Measurements from ENCODE around the gene SMAD3. TPM values are rescaled to one million over a fixed set of nuclear protein-coding genes. Genes with fewer than 3 reads are reported as not detected.

Gene SMAD3
- total and polyA plus RNA-seq, 4 donors, result 4.0 to 12.2 (median 5.5) TPM

GRCh38 chr15:67175643-67176071 is 110.3 kb downstream of the SMAD3 start:
- Histone ChIP-seq H3K4me3 (ENCODE audit: low read depth in 1 of 3, low read length in 3 of 3) (no peak overlapping the region), H3K9ac (ENCODE audit: low read depth in 1 of 2, low read length in 2 of 2) (no peak overlapping the region), H3K27ac (ENCODE audit: low read depth in 1 of 2, low read length in 2 of 2) (peak overlapping the region in 1 of 2 donors; percentile 20), H3K4me1 (ENCODE audit: control insufficient read depth in 4 of 4, insufficient read depth in 4 of 4, low read length in 3 of 4) (peaks cover 0 to 5% (median under 1%) of the 10 kb centered on the region in 4 donors), H3K27me3 (ENCODE audit: control insufficient read depth in 4 of 4, insufficient read depth in 4 of 4, low read length in 3 of 4) (no peaks in the 10 kb centered on the region), H3K9me3 (ENCODE audit: control insufficient read depth in 4 of 4, low read length in 3 of 4) (no peaks in the 10 kb centered on the region), H3K36me3 (ENCODE audit: control insufficient read depth in 4 of 4, insufficient read depth in 3 of 4, low read depth in 1 of 4, low read length in 3 of 4) (peaks cover 2 to 32% (median 11%) of the 10 kb centered on the region in 4 donors)
- TF ChIP-seq YY1 (IDR thresholded peaks at IDR 0.05) (no peak), NR2F2 (IDR thresholded peaks at IDR 0.05) (no peak), JUND (IDR thresholded peaks at IDR 0.05) (no peak)
- WGBS, result 79% methylated on average over 11 of the region's 11 CpGs
- no peak for DNase-seq (ENCODE audit: low spot score)

DNA sequence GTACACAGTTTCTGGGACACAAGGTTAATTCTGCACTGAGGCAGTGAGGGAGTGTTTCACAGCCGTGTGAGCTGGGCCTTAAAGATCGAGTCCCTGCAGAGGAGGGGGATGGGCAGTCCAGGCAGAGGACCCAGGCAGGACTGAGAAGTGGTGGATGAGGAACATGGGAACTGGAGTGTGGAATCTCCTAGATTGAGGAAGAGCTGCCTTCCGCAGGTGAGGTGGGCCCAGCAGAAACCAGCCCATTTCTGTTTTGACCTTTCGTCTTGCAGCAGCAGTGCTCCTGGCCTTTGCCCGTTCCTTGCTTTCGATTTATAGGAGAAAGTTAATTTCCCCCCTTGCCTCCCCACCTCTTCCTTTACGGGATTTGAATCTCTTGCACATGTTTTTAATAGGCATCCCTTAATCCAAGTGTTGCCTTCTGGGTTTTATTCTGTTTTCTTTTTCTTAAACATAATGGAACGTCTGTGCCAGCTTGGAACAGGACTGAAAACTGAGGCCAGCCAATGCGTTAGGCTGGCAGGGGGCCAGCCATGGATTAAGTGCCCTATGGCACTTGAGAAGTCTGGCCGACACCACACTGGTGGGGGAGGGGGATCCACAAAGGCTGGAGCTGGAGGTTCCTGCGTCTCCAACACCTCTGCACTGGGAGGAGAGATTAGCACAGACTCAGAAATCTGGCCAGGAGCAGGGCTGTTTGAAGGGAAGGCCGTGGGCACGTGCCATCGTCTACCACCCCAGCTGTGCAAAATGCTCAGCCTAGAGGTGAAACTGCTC is 111.0 kb downstream of the SMAD3 start:
- Histone ChIP-seq H3K27ac (ENCODE audit: low read depth in 1 of 2, low read length in 2 of 2) (no peak overlapping the region), H3K4me1 (ENCODE audit: control insufficient read depth in 4 of 4, insufficient read depth in 4 of 4, low read length in 3 of 4) (peaks cover 0 to 5% (median under 1%) of the 10 kb centered on the region in 4 donors), H3K9ac (ENCODE audit: low read depth in 1 of 2, low read length in 2 of 2) (no peak overlapping the region), H3K9me3 (ENCODE audit: control insufficient read depth in 4 of 4, low read length in 3 of 4) (no peaks in the 10 kb centered on the region), H3K4me3 (ENCODE audit: low read depth in 1 of 3, low read length in 3 of 3) (no peak overlapping the region), H3K36me3 (ENCODE audit: control insufficient read depth in 4 of 4, insufficient read depth in 3 of 4, low read depth in 1 of 4, low read length in 3 of 4) (peaks cover 2 to 26% (median 10%) of the 10 kb centered on the region in 4 donors), H3K27me3 (ENCODE audit: control insufficient read depth in 4 of 4, insufficient read depth in 4 of 4, low read length in 3 of 4) (no peaks in the 10 kb centered on the region)
- no peak for DNase-seq (ENCODE audit: low spot score)
- WGBS, result 88% methylated on average over 14 of the region's 14 CpGs
- no peak for TF ChIP-seq YY1 (IDR thresholded peaks at IDR 0.05)
- TF ChIP-seq CTCF (IDR thresholded peaks at IDR 0.05; ENCODE audit: low read depth, low read length, missing input control), result no peak
- TF ChIP-seq REST (IDR thresholded peaks at IDR 0.05), result no peak

DNA sequence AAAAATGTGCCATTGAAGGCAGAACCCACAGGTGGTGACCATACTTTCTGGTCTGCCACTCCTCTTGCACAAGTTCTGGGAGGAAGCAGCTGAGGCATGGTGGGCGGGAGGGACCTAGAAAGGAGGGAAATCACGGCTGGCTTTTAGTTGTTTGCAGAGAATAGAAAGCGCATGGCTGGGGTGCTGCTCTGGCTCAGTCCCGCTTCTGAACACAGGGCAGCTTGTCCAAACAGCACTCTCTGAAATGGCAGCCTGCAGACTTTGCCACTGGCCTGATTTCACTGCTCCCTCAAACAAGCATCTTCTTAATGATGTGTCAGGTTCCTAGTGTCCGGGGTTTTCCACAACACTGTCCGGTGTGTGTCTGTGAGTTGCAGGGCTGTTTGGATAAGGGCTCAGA is 112.3 kb downstream of the SMAD3 start:
- peaks cover 0 to 5% (median under 1%) of the 10 kb centered on the region in 4 donors for H3K4me1 ChIP-seq (ENCODE audit: control insufficient read depth in 4 of 4, insufficient read depth in 4 of 4, low read length in 3 of 4)
- H3K9me3 ChIP-seq (ENCODE audit: control insufficient read depth in 4 of 4, low read length in 3 of 4), result no peaks in the 10 kb centered on the region
- no peak overlapping the region for H3K4me3 ChIP-seq (ENCODE audit: low read depth in 1 of 3, low read length in 3 of 3)
- TF ChIP-seq CTCF (IDR thresholded peaks at IDR 0.05; ENCODE audit: low read depth, low read length, missing input control), result no peak
- no peaks in the 10 kb centered on the region for H3K27me3 ChIP-seq (ENCODE audit: control insufficient read depth in 4 of 4, insufficient read depth in 4 of 4, low read length in 3 of 4)
- no peak overlapping the region for H3K9ac ChIP-seq (ENCODE audit: low read depth in 1 of 2, low read length in 2 of 2)
- peaks cover 2 to 27% (median 10%) of the 10 kb centered on the region in 4 donors for H3K36me3 ChIP-seq (ENCODE audit: control insufficient read depth in 4 of 4, insufficient read depth in 3 of 4, low read depth in 1 of 4, low read length in 3 of 4)
- WGBS, result 88% methylated on average over 6 of the region's 6 CpGs
- DNase-seq (ENCODE audit: low spot score), result no peak
- H3K27ac ChIP-seq (ENCODE audit: low read depth in 1 of 2, low read length in 2 of 2), result no peak overlapping the region

All from liver (tissue), 9 donors.